Right atrium auricular region (tissue), 2 donors: Measurements from ENCODE around the gene RNF166. TPM values are rescaled to one million over a fixed set of nuclear protein-coding genes. Genes with fewer than 3 reads are reported as not detected.

Source experiments
- DNase-seq: peaks from one replicate; pipeline ENCODE4 v3.0.0-alpha.2; 2019; ENCODE audit warnings: low spot score
- H3K27ac ChIP-seq, 2 donors: fragments of 200-600 bp; sonication (generic); 1 replicate in 1 of 2; 2 replicates in 1 of 2; pipeline ENCODE4 v1.5.1; 2016 to 2019
- H3K27me3 ChIP-seq, 2 donors: fragments of 200-600 bp; sonication (generic); one replicate each; pipeline versions ENCODE4 v1.5.1 to v1.6.0; 2017 to 2019
- H3K36me3 ChIP-seq: fragments of 200-600 bp; sonication (generic); one replicate; pipeline ENCODE4 v1.5.1; 2016
- H3K4me1 ChIP-seq, 2 donors: fragments of 200-600 bp; sonication (generic); one replicate each; pipeline versions ENCODE4 v1.5.1 to v1.6.0; 2017 to 2019
- H3K4me3 ChIP-seq, 2 donors: fragments of 200-600 bp; sonication (generic); 1 replicate in 1 of 2; 2 replicates in 1 of 2; pipeline ENCODE4 v1.5.1; 2017 to 2019; ENCODE audit warnings: mild to moderate bottlenecking in 1 of 2, moderate library complexity in 1 of 2
- H3K9me3 ChIP-seq, 2 donors: fragments of 200-600 bp; sonication (generic); one replicate each; pipeline ENCODE4 v1.5.1; 2019
- CTCF ChIP-seq, 2 donors: fragments of 200-600 bp; sonication (generic); IDR thresholded peaks; one replicate each; pipeline ENCODE4 v1.5.1; 2019; ENCODE audit warnings: antibody characterized with exemption in 2 of 2
- total RNA-seq, 2 donors: library from RNA; depleted of rRNA; stranded (reverse); fragments of >200 nt; gene quantifications; one replicate each; pipeline ENCODE4 v1.1.0, GENCODE V29; 2016

Gene RNF166
- total RNA-seq, 2 donors from 2014 or later, result 16.9 to 19.4 TPM

- H3K4me1 ChIP-seq, result peaks cover 0 to 41% of the 10 kb centered on the region in 2 donors
- DNase-seq, result no peak
- TF ChIP-seq CTCF (IDR thresholded peaks at IDR 0.05), result no peak
- H3K9me3 ChIP-seq, result no peaks in the 10 kb centered on the region
- no peak overlapping the region for H3K27ac ChIP-seq
- H3K36me3 ChIP-seq, result peaks cover 42% of the 10 kb centered on the region
- no peaks in the 10 kb centered on the region for H3K27me3 ChIP-seq
- H3K4me3 ChIP-seq, result no peak overlapping the region
These were observed 7.0 kb downstream of the RNF166 start for GRCh38 chr16:88699180-88699579.

- H3K27ac ChIP-seq, result no peak overlapping the region
- peaks cover 42% of the 10 kb centered on the region for H3K36me3 ChIP-seq
- no peaks in the 10 kb centered on the region for H3K9me3 ChIP-seq
- H3K27me3 ChIP-seq, result no peaks in the 10 kb centered on the region
- H3K4me1 ChIP-seq, result peaks cover 0 to 35% of the 10 kb centered on the region in 2 donors
- H3K4me3 ChIP-seq, result no peak overlapping the region
- no peak for DNase-seq
- no peak for TF ChIP-seq CTCF (IDR thresholded peaks at IDR 0.05)
These were observed 7.6 kb downstream of the RNF166 start for GRCh38 chr16:88698646-88699045.

GRCh38 chr16:88697831-88698615, 8.2 kb downstream of the RNF166 start:
- TF ChIP-seq CTCF (IDR thresholded peaks at IDR 0.05), result peak in 1 of 2 donors; percentile 46
- no peak for DNase-seq
- Histone ChIP-seq H3K36me3 (peaks cover 42% of the 10 kb centered on the region), H3K27ac (no peak overlapping the region), H3K4me3 (no peak overlapping the region), H3K27me3 (no peaks in the 10 kb centered on the region), H3K4me1 (peaks cover 0 to 29% of the 10 kb centered on the region in 2 donors), H3K9me3 (no peaks in the 10 kb centered on the region)

- Histone ChIP-seq H3K4me1 (peaks cover 0 to 23% of the 10 kb centered on the region in 2 donors), H3K9me3 (no peaks in the 10 kb centered on the region), H3K27me3 (no peaks in the 10 kb centered on the region), H3K4me3 (no peak overlapping the region), H3K36me3 (peaks cover 42% of the 10 kb centered on the region), H3K27ac (no peak overlapping the region)
- no peak for DNase-seq
- TF ChIP-seq CTCF (IDR thresholded peaks at IDR 0.05), result no peak
These were observed 8.9 kb downstream of the RNF166 start for GRCh38 chr16:88697116-88697830.

GRCh38 chr16:88696441-88696840, 9.8 kb downstream of the RNF166 start:
- no peak for TF ChIP-seq CTCF (IDR thresholded peaks at IDR 0.05)
- no peak for DNase-seq
- H3K27me3 ChIP-seq, result no peaks in the 10 kb centered on the region
- no peak overlapping the region for H3K27ac ChIP-seq
- no peak overlapping the region for H3K4me3 ChIP-seq
- H3K9me3 ChIP-seq, result no peaks in the 10 kb centered on the region
- peaks cover 0 to 14% of the 10 kb centered on the region in 2 donors for H3K4me1 ChIP-seq
- H3K36me3 ChIP-seq, result peaks cover 42% of the 10 kb centered on the region
